A549 (cell line): ENCODE measurements around the gene PLXNA1.

Source experiments
- JUN ChIP-seq, 2 experiments: fragments of >200 bp; sonication (Bioruptor Twin); formaldehyde crosslinking; IDR thresholded peaks; 2 replicates in 1 of 2; 3 replicates in 1 of 2; pipeline ENCODE4 v1.6.1; 2016 to 2017
- MYC ChIP-seq: IDR thresholded peaks from 2 replicates; pipeline ENCODE4 v1.6.1; 2012; ENCODE audit warnings: mild to moderate bottlenecking, inconsistent platforms, low read length, improper control_type of control experiment, borderline replicate concordance
- POLR2A ChIP-seq: IDR thresholded peaks from 2 replicates; pipeline ENCODE4 v1.6.1; 2012; ENCODE audit warnings: mild to moderate bottlenecking, low read length
- RARB ChIP-seq: fragments of 250-450 bp; sonication (Bioruptor Pico); IDR thresholded peaks from 2 replicates; pipeline ENCODE4 v1.8.0; 2021; ENCODE audit warnings: mild to moderate bottlenecking, moderate library complexity
- TP53 ChIP-seq: fragments of 250-450 bp; sonication (Bioruptor Pico); IDR thresholded peaks from 2 replicates; pipeline ENCODE4 v1.5.0; 2021; ENCODE audit warnings: mild to moderate bottlenecking, moderate library complexity
- TF ChIP-seq, protein P1 (sequence below): fragments of >200 bp; sonication (Bioruptor Twin); formaldehyde crosslinking; IDR thresholded peaks from 3 replicates; pipeline ENCODE4 v1.5.1; 2016
- TF ChIP-seq, protein P2 (sequence below): fragments of 450-650 bp; IDR thresholded peaks from 2 replicates; pipeline ENCODE4 v1.6.1; 2014; ENCODE audit warnings: antibody characterized with exemption
- TF ChIP-seq, protein P3 (sequence below): IDR thresholded peaks from 2 replicates; pipeline ENCODE4 v1.6.1; 2012
- TF ChIP-seq, protein P4 (sequence below): fragments of >200 bp; sonication (Bioruptor Twin); formaldehyde crosslinking; IDR thresholded peaks from 3 replicates; pipeline ENCODE4 v1.6.1; 2016

DNA sequence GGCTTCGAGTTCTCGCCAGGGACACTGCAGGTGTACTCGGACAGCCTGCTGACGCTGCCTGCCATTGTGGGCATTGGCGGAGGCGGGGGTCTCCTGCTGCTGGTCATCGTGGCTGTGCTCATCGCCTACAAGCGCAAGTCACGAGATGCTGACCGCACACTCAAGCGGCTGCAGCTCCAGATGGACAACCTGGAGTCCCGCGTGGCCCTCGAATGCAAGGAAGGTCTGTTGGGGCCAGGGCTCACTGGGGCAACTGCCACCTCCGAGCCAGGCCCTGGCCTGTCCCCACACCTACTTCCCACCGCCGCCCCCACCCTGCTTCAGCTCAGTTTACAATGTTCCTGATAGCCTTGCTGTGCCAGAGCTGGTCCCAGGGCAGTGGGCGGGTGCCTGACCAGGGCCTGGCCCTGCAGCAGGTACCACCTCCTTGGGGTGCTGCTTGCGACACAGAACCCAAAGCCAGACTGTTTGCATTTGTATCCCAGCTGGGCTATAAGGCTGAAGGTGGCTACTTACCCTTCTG lies 35.5 kb downstream of the PLXNA1 start:
- TF ChIP-seq JUN (IDR thresholded peaks at IDR 0.05) (no peak), POLR2A (no peak), RARB (CRISPR knock-in tag) (no peak), MYC (no peak), TP53 (CRISPR knock-in tag) (no peak)
- TF ChIP-seq, protein P1, sequence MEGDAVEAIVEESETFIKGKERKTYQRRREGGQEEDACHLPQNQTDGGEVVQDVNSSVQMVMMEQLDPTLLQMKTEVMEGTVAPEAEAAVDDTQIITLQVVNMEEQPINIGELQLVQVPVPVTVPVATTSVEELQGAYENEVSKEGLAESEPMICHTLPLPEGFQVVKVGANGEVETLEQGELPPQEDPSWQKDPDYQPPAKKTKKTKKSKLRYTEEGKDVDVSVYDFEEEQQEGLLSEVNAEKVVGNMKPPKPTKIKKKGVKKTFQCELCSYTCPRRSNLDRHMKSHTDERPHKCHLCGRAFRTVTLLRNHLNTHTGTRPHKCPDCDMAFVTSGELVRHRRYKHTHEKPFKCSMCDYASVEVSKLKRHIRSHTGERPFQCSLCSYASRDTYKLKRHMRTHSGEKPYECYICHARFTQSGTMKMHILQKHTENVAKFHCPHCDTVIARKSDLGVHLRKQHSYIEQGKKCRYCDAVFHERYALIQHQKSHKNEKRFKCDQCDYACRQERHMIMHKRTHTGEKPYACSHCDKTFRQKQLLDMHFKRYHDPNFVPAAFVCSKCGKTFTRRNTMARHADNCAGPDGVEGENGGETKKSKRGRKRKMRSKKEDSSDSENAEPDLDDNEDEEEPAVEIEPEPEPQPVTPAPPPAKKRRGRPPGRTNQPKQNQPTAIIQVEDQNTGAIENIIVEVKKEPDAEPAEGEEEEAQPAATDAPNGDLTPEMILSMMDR, result no peak
- TF ChIP-seq, protein P2, sequence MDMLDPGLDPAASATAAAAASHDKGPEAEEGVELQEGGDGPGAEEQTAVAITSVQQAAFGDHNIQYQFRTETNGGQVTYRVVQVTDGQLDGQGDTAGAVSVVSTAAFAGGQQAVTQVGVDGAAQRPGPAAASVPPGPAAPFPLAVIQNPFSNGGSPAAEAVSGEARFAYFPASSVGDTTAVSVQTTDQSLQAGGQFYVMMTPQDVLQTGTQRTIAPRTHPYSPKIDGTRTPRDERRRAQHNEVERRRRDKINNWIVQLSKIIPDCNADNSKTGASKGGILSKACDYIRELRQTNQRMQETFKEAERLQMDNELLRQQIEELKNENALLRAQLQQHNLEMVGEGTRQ, result no peak
- TF ChIP-seq, protein P3, sequence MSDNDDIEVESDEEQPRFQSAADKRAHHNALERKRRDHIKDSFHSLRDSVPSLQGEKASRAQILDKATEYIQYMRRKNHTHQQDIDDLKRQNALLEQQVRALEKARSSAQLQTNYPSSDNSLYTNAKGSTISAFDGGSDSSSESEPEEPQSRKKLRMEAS, result no peak
- TF ChIP-seq, protein P4, sequence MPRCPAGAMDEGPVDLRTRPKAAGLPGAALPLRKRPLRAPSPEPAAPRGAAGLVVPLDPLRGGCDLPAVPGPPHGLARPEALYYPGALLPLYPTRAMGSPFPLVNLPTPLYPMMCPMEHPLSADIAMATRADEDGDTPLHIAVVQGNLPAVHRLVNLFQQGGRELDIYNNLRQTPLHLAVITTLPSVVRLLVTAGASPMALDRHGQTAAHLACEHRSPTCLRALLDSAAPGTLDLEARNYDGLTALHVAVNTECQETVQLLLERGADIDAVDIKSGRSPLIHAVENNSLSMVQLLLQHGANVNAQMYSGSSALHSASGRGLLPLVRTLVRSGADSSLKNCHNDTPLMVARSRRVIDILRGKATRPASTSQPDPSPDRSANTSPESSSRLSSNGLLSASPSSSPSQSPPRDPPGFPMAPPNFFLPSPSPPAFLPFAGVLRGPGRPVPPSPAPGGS, result no peak
